GM19328 (cell line): ENCODE results near the gene MLNR.
A peak's percentile ranks its signal among the peaks of the same experiment; 100 is the strongest.

Source experiments
- ATAC-seq: cut with Tn5 transposase; IDR thresholded peaks from one replicate; pipeline ENCODE4 v1.9.1; 2021; ENCODE audit warnings: mild to moderate bottlenecking, moderate library complexity; ENCODE audit not compliant: unreplicated experiment

The MLNR gene

DNA sequence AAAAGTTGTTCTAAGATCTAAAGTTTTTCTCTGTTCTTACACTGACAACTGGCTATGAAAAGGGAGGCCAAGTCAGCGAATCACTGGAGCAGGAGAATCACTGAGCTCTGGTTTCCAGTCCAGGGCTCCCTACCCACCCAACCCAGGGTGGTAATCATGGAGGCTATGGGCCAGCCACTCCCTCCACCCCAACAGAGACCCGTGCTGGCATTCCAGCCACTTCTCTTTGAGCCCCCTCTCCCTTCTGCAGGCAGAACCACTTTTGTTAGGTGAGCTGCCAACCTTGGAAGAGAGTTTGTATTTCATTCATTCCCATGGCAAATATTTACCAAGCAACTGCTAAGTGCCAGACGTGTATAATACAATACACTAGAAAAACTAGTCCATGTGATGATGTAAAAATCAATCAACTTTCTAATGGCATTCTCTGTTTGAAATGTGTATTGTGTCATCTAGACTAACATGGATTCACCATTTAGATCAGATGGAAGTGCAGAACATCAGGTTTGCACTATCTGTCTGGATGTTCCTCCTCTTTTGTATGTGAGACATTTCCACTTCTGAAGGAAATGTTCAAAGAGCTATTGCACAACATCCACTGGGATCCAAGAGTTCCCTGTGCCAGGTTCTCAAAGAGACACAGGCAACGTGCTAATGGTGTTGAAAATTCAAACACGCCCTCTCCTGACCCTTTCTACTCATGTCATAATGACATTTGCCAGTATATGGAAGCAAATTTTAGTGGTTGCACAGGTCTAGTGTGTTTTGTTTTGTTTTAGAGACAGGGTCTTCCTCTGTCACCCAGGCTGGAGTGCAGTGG, 5.3 kb downstream of the MLNR start:
- no peak for ATAC-seq

DNA sequence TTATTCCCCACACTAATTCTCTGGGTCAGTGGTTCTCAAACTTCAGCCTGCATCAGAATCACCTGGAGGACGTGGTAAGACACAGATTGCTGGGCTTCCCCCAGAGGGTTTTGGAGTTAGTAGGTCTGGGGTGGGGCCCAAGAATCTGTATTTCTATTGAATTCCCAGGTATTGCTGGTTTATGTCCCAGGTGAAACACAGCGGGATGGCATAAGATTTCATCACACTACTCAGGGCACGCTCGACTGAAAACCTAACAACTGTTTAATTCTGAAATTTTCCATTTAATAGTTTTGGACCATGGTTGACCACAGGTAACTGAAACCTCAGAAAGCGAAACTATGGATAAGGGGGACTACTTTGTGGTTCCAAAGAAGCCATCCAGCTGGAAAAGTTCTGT, 6.5 kb downstream of the MLNR start:
- no peak for ATAC-seq

DNA sequence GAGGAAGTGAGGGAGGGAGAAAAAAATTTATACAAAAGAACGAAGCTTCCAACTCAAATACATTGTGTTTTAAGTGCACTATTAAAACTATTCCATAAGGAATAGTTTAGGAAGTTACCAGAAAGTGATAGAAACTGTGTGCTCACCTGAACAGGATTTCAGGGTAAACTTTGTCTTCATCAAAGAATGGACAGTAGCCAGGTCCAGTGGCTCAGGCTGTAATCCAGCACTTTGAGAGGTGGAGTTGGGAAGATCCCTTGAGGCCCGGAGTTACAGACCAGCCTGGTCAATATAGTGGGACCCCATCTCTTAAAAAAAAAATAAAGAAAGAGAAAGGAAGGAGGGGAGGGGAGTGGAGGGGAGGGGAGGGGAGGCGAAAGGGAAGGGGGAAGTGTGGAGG, 14.6 kb downstream of the MLNR start:
- ATAC-seq, result no peak

- ATAC-seq, result no peak
These were observed 15.8 kb downstream of the MLNR start for GRCh38 chr13:49235856-49236431.

DNA sequence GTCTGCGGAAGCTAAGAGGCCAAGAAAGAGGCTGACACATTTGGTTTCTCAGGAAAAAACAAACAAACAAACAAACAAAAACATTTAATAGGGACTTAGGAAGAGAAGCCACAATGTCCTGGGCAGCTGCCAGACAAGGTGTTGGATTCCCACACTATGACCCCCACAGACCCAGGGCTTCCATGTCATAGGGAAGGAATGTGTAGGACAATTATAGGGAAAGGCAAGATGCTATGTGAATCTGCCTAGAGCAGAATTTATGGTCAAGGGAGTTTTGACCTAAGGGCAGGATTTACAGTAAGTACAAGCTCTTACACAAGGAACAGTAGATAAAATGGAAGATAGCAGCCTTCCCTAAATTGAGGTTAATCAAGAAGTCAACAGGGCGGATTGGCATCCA, 18.5 kb downstream of the MLNR start:
- no peak for ATAC-seq

DNA sequence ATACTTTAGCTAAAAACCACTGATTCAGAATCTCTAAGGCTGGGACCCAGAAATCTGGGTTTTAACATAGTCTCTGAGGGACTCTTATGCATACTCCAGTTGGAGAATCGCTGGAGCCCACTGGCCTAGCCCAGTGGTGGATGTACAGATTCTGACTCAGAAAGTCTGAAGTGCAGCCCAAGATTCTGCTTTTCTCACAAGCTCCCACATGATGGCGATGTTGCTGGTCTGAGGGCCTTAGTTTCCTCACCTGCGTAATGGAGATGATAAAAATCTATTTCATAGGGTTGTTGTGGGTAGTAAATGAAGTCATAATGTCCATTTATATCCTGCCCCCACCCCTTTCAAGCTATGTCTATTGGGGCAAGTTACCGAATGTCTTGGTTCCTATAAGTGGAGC, 19.9 kb downstream of the MLNR start:
- no peak for ATAC-seq

DNA sequence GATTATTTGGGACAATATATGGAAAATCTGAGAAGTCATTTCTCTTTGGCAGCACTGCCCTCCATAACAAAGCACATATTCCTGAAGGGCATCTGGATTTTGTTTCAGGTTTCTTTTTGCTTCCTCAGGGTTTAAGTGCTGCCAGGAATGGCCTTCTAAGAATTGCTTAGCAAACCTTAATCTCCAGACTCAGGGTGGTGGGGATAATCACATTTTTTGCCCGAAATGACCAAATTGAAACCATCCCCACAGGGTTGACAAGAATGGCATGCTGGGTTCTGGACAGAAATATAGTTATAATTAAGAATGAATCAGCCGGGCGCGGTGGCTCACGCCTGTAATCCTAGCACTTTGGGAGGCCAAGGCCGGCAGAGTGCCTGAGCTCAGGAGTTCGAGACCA, 21.2 kb downstream of the MLNR start:
- no peak for ATAC-seq

- no peak for ATAC-seq
These were observed 25.0 kb downstream of the MLNR start for GRCh38 chr13:49245101-49245500.

GRCh38 chr13:49246850-49247642, 26.9 kb downstream of the MLNR start:
- ATAC-seq, result peak; percentile 36

GRCh38 chr13:49247643-49248621, 27.8 kb downstream of the MLNR start, which contains the start of gene CDADC1:
CDADC1 (plus strand) TSS chr13:49247925; CDS start chr13:49248038, 113 bp downstream.
- ATAC-seq, result peak; percentile 96

GRCh38 chr13:49248622-49249002, 28.5 kb downstream of the MLNR start:
- ATAC-seq, result no peak

- ATAC-seq, result no peak
These were observed 31.2 kb downstream of the MLNR start for GRCh38 chr13:49251326-49251725.

DNA sequence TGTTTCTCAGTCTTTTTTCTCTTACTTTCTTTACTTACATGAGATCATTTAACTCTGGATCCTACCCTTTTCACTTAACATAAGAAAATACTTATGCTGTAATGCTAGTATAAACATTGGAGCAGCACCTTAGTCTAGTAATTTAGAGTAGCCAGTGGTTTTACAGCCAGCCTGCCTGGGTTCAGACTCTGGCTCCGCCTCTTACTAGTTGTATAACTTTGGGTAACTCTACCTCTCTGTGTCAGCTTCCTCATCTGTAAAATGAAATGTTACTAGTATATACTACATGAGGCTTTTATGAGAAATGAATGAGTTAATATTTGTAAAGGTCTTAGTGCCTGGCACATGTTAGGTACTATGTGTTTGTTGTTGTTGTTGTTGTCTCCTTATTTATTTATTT, 33.2 kb downstream of the MLNR start:
- no peak for ATAC-seq

- no peak for ATAC-seq
These were observed 33.9 kb downstream of the MLNR start for GRCh38 chr13:49254007-49254406.

DNA sequence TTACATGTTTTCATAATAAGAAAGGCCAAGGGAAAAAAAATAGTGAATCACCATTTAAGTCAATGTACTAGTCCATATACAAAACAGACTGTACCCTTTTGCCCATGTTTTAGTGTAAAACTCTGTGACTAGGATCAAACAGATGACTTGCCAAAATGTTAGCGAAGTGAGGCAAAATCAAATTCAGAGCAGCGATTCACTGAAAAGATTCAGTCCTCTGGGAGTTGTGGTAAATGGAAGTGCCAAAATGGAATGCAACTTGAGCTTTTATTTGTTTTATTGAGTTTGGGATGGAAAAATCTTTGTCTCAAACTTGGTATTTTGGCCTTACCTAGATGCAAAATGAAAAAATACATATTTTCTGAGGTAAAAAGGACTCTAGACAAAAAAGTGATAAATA, 36.7 kb downstream of the MLNR start:
- ATAC-seq, result no peak

DNA sequence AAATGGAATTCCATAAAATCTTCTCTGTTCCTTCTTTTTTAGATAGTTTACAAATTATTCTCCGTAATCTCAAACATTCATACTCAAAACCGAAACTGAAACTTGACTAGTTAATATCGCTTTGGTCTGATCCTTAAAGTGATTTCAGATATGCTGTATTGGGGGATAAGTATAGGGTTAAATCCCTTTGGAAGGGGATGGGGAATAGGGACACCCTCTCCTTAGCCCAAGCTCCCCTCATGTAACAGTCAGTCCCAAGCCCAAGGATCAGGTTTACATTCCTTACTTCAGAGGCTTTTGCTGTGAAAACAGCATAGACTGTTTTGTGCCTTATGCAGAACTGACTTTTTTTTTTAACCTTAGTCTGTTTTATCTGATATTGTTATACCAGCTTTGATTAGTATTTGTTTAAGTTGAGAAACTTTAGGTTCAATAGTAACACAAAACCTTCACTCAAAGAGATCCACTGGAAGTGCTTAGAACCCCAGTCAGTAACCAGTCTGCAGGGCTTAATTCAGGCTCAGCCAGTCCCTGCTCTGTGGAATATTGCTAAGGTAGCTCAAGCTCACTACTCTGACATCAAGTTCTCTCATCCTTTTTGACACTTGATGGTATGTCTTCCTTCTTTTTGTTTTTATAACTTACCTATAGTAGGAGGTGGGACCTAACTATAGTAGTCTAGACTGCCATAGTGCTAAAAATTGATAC, 38.1 kb downstream of the MLNR start:
- ATAC-seq, result no peak

- ATAC-seq, result no peak
These were observed 39.4 kb downstream of the MLNR start for GRCh38 chr13:49259586-49259985.

GRCh38 chr13:49262634-49263033, 42.5 kb downstream of the MLNR start:
- ATAC-seq, result no peak

- no peak for ATAC-seq
These were observed 45.7 kb downstream of the MLNR start for GRCh38 chr13:49265822-49266221.

GRCh38 chr13:49271264-49271663, 51.1 kb downstream of the MLNR start:
- no peak for ATAC-seq
